ACHN (cell line): ENCODE data around the gene COQ3.

ENCODE experiments used
- DNase-seq: peaks from one replicate; pipeline ENCODE4 v3.0.0-alpha.2; 2015
- in situ Hi-C: cut with HindIII; loops from 2 replicates; pipeline ENCODE4 v1.10.0; 2017; ENCODE audit warnings: low sequenced_read_pairs, low pct_ligation_motif_present, low pct_unique_long_range_greater_than_20kb

The COQ3 gene

GRCh38 chr6:99402448-99402847 lies 8.5 kb upstream of the COQ3 start:
- no peak for DNase-seq
- in situ Hi-C loops, result no loop called here

- DNase-seq, result no peak
- in situ Hi-C loops, result no loop called here
Observed at GRCh38 chr6:99397287-99397686, 3.3 kb upstream of the COQ3 start.

GRCh38 chr6:99393366-99393697 lies 663 bp downstream of the COQ3 start:
- in situ Hi-C loops, result no loop called here
- DNase-seq, result no peak

- DNase-seq, result no peak
- in situ Hi-C loops, result no loop called here
Observed at GRCh38 chr6:99390896-99391295, 3.1 kb downstream of the COQ3 start.

GRCh38 chr6:99384507-99384906 lies 9.5 kb downstream of the COQ3 start:
- in situ Hi-C loops, result no loop called here
- DNase-seq, result no peak

- no peak for DNase-seq
- in situ Hi-C loops, result no loop called here
Observed at GRCh38 chr6:99378636-99379035, 15.4 kb downstream of the COQ3 start.

GRCh38 chr6:99369533-99369932 lies 24.5 kb downstream of the COQ3 start:
- in situ Hi-C loops, result no loop called here
- no peak for DNase-seq

- DNase-seq, result no peak
- in situ Hi-C loops, result no loop called here
Observed at GRCh38 chr6:99366852-99367251, 27.1 kb downstream of the COQ3 start.

- DNase-seq, result no peak
- in situ Hi-C loops, result no loop called here
Observed at GRCh38 chr6:99364026-99364425, 30.0 kb downstream of the COQ3 start.

GRCh38 chr6:99362678-99363268 lies 31.2 kb downstream of the COQ3 start:
- DNase-seq, result no peak
- in situ Hi-C loops, result no loop called here

GRCh38 chr6:99359800-99360199 lies 34.2 kb downstream of the COQ3 start:
- in situ Hi-C loops, result no loop called here
- no peak for DNase-seq

GRCh38 chr6:99356641-99357040 lies 37.4 kb downstream of the COQ3 start:
- in situ Hi-C loops, result no loop called here
- no peak for DNase-seq

- in situ Hi-C loops, result no loop called here
- no peak for DNase-seq
Observed at GRCh38 chr6:99354983-99355382, 39.0 kb downstream of the COQ3 start.

GRCh38 chr6:99353126-99353525 lies 40.9 kb downstream of the COQ3 start:
- in situ Hi-C loops, result no loop called here
- DNase-seq, result peak; percentile 19

GRCh38 chr6:99350573-99350972 lies 43.4 kb downstream of the COQ3 start:
- peak; percentile 27 for DNase-seq
- in situ Hi-C loops, result no loop called here

GRCh38 chr6:99349171-99350141 lies 44.5 kb downstream of the COQ3 start, which contains the start of gene FAXC:
Gene FAXC, minus strand, starts transcription at chr6:99349674. Its CDS starts 302 bp downstream, at chr6:99349372.
- in situ Hi-C loops, result no loop called here
- peak; percentile 50 for DNase-seq

GRCh38 chr6:99348288-99349170 lies 45.5 kb downstream of the COQ3 start:
- in situ Hi-C loops, result no loop called here
- peak; percentile 18 for DNase-seq

- in situ Hi-C loops, result no loop called here
- DNase-seq, result no peak
Observed at GRCh38 chr6:99347804-99348203, 46.2 kb downstream of the COQ3 start.

- in situ Hi-C loops, result no loop called here
- no peak for DNase-seq
Observed at GRCh38 chr6:99346595-99346994, 47.4 kb downstream of the COQ3 start.
